Cardiac muscle cell (in vitro differentiated cells and primary cell): ENCODE measurements around the gene PIK3AP1. TPM values are rescaled to one million over a fixed set of nuclear protein-coding genes. Genes with fewer than 3 reads are reported as not detected.

Experiments used
- DNase-seq, 2 donors: peaks; one replicate each; pipeline versions ENCODE4 v3.0.0 to v3.0.0-alpha.2; 2010 to 2017; ENCODE audit warnings: low read depth in 1 of 2, low spot score in 1 of 2
- H3K27ac ChIP-seq: fragments of 200-600 bp; sonication (generic); 2 replicates; pipeline ENCODE4 v1.5.1; 2016
- H3K27me3 ChIP-seq: fragments of 200-600 bp; sonication (generic); 2 replicates; pipeline ENCODE4 v1.6.0; 2016; ENCODE audit warnings: control low read depth
- H3K36me3 ChIP-seq: fragments of 200-600 bp; sonication (generic); 2 replicates; pipeline ENCODE4 v1.5.1; 2016; ENCODE audit warnings: control low read depth
- H3K4me1 ChIP-seq: fragments of 200-600 bp; sonication (generic); 2 replicates; pipeline ENCODE4 v1.8.1; 2017; ENCODE audit warnings: low read depth, mild to moderate bottlenecking, mixed run types
- H3K4me3 ChIP-seq: fragments of 200-600 bp; sonication (generic); 2 replicates; pipeline ENCODE4 v1.5.1; 2016; ENCODE audit warnings: mild to moderate bottlenecking
- H3K9me3 ChIP-seq: fragments of 200-600 bp; sonication (generic); 2 replicates; pipeline ENCODE4 v1.5.1; 2017; ENCODE audit warnings: low read depth, mild to moderate bottlenecking, control low read depth
- CTCF ChIP-seq: IDR thresholded peaks from 2 replicates; pipeline ENCODE4 v1.5.1; 2012; ENCODE audit warnings: low read depth, mild to moderate bottlenecking, low read length
- polyA plus RNA-seq: library from polyadenylated mRNA; unstranded; fragments of >200 nt; fragmentation: Nextera tagmentation; extraction: Ambion mirVana; gene quantifications from 2 replicates; pipeline ENCODE4 v1.2.1, GENCODE V29; 2016
- total RNA-seq: library from RNA; depleted of rRNA; stranded (reverse); fragments of >200 nt; gene quantifications from 2 replicates; pipeline ENCODE4 v1.2.3, GENCODE V29; 2016

The PIK3AP1 gene
- total and polyA plus RNA-seq, 2 experiments from 2014 or later = 1.1 to 2.7 TPM

GRCh38 chr10:96614515-96614914, 105.8 kb downstream of the PIK3AP1 start:
- H3K4me1 ChIP-seq = peaks cover 31% of the 10 kb centered on the region
- no peaks in the 10 kb centered on the region for H3K27me3 ChIP-seq
- no peaks in the 10 kb centered on the region for H3K36me3 ChIP-seq
- no peaks in the 10 kb centered on the region for H3K9me3 ChIP-seq
- H3K27ac ChIP-seq = no peak overlapping the region
- no peak overlapping the region for H3K4me3 ChIP-seq
- TF ChIP-seq CTCF = no peak
- DNase-seq = peak; percentile 21 to 24

- DNase-seq = no peak
- peaks cover 22% of the 10 kb centered on the region for H3K4me1 ChIP-seq
These were observed 106.7 kb downstream of the PIK3AP1 start for GRCh38 chr10:96613576-96613975.

GRCh38 chr10:96612055-96612830, 108.1 kb downstream of the PIK3AP1 start:
- TF ChIP-seq CTCF = no peak
- Histone ChIP-seq H3K36me3 (no peaks in the 10 kb centered on the region), H3K9me3 (no peaks in the 10 kb centered on the region), H3K27me3 (no peaks in the 10 kb centered on the region), H3K4me3 (no peak overlapping the region), H3K27ac (no peak overlapping the region), H3K4me1 (peaks cover 9% of the 10 kb centered on the region)
- no peak for DNase-seq

More at GRCh38 chr10:96613576-96613975, 106.7 kb downstream of the PIK3AP1 start:
- TF ChIP-seq CTCF = no peak
- Histone ChIP-seq H3K27me3 (no peaks in the 10 kb centered on the region), H3K27ac (no peak overlapping the region), H3K9me3 (no peaks in the 10 kb centered on the region), H3K36me3 (no peaks in the 10 kb centered on the region), H3K4me3 (no peak overlapping the region)

- Histone ChIP-seq H3K27me3 (no peaks in the 10 kb centered on the region), H3K9me3 (no peaks in the 10 kb centered on the region), H3K4me3 (no peak overlapping the region), H3K4me1 (peaks cover 8% of the 10 kb centered on the region), H3K27ac (no peak overlapping the region), H3K36me3 (no peaks in the 10 kb centered on the region)
- no peak for TF ChIP-seq CTCF
- no peak for DNase-seq
These were observed 109.5 kb downstream of the PIK3AP1 start for GRCh38 chr10:96610817-96611216.

- H3K9me3 ChIP-seq = no peaks in the 10 kb centered on the region
- no peak overlapping the region for H3K4me3 ChIP-seq
- peaks cover 6% of the 10 kb centered on the region for H3K4me1 ChIP-seq
- H3K27me3 ChIP-seq = no peaks in the 10 kb centered on the region
- DNase-seq = no peak
- H3K36me3 ChIP-seq = no peaks in the 10 kb centered on the region
- TF ChIP-seq CTCF = no peak
- H3K27ac ChIP-seq = no peak overlapping the region
These were observed 110.8 kb downstream of the PIK3AP1 start for GRCh38 chr10:96609510-96609909.
